ENCODE measurements around the gene ANKZF1. TPM values are rescaled to one million over a fixed set of nuclear protein-coding genes. Genes with fewer than 3 reads are reported as not detected.

ANKZF1 gene
- total and polyA plus RNA-seq, 2 of the 8 experiments (the other 6 are each of a cell fraction or from before 2014, with no cell fraction given), result 32.5 to 50.1 TPM

GRCh38 chr2:219180961-219181360 is 48.6 kb upstream of the ANKZF1 start (continued):
- TF ChIP-seq JUN (IDR thresholded peaks at IDR 0.05; ENCODE audit: low read depth, low read length), result no peak
